ENCODE measurements around the gene ARHGAP28. TPM values are rescaled to one million over a fixed set of nuclear protein-coding genes. Genes with fewer than 3 reads are reported as not detected.

ARHGAP28 gene
- polyA plus RNA-seq, 1 of the 3 experiments (the other 2 are of a cell fraction), result 0.99 TPM

DNA sequence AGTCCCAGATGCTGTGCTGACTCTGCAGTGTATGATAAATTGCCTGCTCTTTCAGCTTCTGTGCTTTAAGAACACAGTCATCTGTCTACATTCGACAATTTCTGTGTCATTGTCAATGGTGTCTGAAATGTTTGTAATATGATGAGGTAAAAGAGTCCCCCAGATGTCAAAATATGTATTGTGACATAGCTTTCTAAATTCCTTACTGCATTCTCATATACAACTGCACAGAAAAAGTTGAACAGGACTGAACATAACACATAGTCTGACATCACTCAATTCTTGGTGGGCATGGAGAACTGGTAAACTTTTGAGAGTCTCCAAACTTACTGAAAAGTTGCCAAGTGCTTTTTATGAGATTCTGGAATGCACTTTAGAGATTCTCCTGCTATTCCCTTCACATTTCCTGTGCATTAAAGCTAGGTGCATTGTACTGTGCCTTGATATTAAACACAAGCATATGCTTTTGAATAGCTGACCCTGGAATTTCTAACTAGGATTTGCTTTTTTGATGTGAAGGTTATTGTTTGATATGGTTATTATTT, 48.1 kb upstream of the ARHGAP28 start:
- CTCF ChIA-PET, result no interaction called here
- WGBS (ENCODE audit: low lambda C conversion rate), result 36% methylated on average over 1 of the region's 1 CpG
- peaks cover 0 to 4% of the 10 kb centered on the region in 2 experiments; a peak in 1 of 4 replicates for H3K4me1 ChIP-seq (ENCODE audit: control insufficient read depth in 1 of 2, insufficient read depth in 2 of 2, low read depth in 1 of 2, low read length in 1 of 2)
- no peaks in the 10 kb centered on the region for H3K9me3 ChIP-seq
- H3K27me3 ChIP-seq (ENCODE audit: insufficient read depth), result no peaks in the 10 kb centered on the region; the same call in 1 of the 2 replicates
- no peak overlapping the region for H3K4me2 ChIP-seq
- no peaks in the 10 kb centered on the region for H3K36me3 ChIP-seq (replicated peaks in 1 of 2; ENCODE audit: control insufficient read depth in 1 of 2, insufficient read depth in 2 of 2, low read length in 1 of 2)
- no peaks in the 10 kb centered on the region for H3K79me2 ChIP-seq (ENCODE audit: insufficient read depth)
- no peaks in the 10 kb centered on the region for H3K9me2 ChIP-seq
- no peaks in the 10 kb centered on the region for H4K20me1 ChIP-seq (ENCODE audit: insufficient read depth)
- H3F3A ChIP-seq (replicated peaks; ENCODE audit: insufficient read depth), result no peaks in the 10 kb centered on the region
- H3K4me3 ChIP-seq (ENCODE audit: low read depth in 2 of 2, low read length in 1 of 2), result no peak overlapping the region
- POLR2A ChIA-PET, result no interaction called here
- no peak overlapping the region for H3K27ac ChIP-seq (ENCODE audit: low read depth in 2 of 2, low read length in 1 of 2)
- no peak overlapping the region for H2AFZ ChIP-seq (ENCODE audit: low read depth)
- TF ChIP-seq JUND (IDR thresholded peaks at IDR 0.05) (no peak), RAD21 (IDR thresholded peaks at IDR 0.05; ENCODE audit: low read length) (no peak), MEF2A (IDR thresholded peaks at IDR 0.05; ENCODE audit: borderline replicate concordance, low read depth) (no peak)
- DNase-seq, result no peak
- H3K9ac ChIP-seq, result no peak overlapping the region

GRCh38 chr18:6682437-6683111, 46.9 kb upstream of the ARHGAP28 start:
- no peak for TF ChIP-seq GATA2 (CRISPR knock-in tag; IDR thresholded peaks at IDR 0.05)
- TF ChIP-seq JUND (IDR thresholded peaks at IDR 0.05), result no peak
- no peak for TF ChIP-seq TAF1 (IDR thresholded peaks at IDR 0.05; ENCODE audit: borderline replicate concordance, low read depth, low read length)
- no peak for TF ChIP-seq POLR2AphosphoS5 (IDR thresholded peaks at IDR 0.05; ENCODE audit: low read depth, low read length)
- TF ChIP-seq, protein P1, sequence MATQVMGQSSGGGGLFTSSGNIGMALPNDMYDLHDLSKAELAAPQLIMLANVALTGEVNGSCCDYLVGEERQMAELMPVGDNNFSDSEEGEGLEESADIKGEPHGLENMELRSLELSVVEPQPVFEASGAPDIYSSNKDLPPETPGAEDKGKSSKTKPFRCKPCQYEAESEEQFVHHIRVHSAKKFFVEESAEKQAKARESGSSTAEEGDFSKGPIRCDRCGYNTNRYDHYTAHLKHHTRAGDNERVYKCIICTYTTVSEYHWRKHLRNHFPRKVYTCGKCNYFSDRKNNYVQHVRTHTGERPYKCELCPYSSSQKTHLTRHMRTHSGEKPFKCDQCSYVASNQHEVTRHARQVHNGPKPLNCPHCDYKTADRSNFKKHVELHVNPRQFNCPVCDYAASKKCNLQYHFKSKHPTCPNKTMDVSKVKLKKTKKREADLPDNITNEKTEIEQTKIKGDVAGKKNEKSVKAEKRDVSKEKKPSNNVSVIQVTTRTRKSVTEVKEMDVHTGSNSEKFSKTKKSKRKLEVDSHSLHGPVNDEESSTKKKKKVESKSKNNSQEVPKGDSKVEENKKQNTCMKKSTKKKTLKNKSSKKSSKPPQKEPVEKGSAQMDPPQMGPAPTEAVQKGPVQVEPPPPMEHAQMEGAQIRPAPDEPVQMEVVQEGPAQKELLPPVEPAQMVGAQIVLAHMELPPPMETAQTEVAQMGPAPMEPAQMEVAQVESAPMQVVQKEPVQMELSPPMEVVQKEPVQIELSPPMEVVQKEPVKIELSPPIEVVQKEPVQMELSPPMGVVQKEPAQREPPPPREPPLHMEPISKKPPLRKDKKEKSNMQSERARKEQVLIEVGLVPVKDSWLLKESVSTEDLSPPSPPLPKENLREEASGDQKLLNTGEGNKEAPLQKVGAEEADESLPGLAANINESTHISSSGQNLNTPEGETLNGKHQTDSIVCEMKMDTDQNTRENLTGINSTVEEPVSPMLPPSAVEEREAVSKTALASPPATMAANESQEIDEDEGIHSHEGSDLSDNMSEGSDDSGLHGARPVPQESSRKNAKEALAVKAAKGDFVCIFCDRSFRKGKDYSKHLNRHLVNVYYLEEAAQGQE (IDR thresholded peaks at IDR 0.05; ENCODE audit: low read depth, low read length), result no peak
- TF ChIP-seq NFIC (IDR thresholded peaks at IDR 0.05; ENCODE audit: borderline replicate concordance), result no peak
- no peak for TF ChIP-seq SIN3A (IDR thresholded peaks at IDR 0.05; ENCODE audit: borderline replicate concordance, low read depth, low read length)
- TF ChIP-seq FOSL2 (IDR thresholded peaks at IDR 0.05; ENCODE audit: borderline replicate concordance, low read depth), result no peak
- TF ChIP-seq, protein P2, sequence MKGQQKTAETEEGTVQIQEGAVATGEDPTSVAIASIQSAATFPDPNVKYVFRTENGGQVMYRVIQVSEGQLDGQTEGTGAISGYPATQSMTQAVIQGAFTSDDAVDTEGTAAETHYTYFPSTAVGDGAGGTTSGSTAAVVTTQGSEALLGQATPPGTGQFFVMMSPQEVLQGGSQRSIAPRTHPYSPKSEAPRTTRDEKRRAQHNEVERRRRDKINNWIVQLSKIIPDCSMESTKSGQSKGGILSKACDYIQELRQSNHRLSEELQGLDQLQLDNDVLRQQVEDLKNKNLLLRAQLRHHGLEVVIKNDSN (IDR thresholded peaks at IDR 0.05; ENCODE audit: borderline replicate concordance, low read depth), result no peak
- TF ChIP-seq, protein P3, sequence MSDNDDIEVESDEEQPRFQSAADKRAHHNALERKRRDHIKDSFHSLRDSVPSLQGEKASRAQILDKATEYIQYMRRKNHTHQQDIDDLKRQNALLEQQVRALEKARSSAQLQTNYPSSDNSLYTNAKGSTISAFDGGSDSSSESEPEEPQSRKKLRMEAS (IDR thresholded peaks at IDR 0.05; ENCODE audit: low read depth), result no peak
- no peak for TF ChIP-seq IRF3 (IDR thresholded peaks at IDR 0.05; ENCODE audit: low read depth, low read length)
- TF ChIP-seq CTCF (IDR thresholded peaks at IDR 0.05), result no peak
- TF ChIP-seq GABPA (IDR thresholded peaks at IDR 0.05; ENCODE audit: low read depth), result no peak
- TF ChIP-seq FOXJ3 (CRISPR knock-in tag; IDR thresholded peaks at IDR 0.05), result no peak
- no peak for TF ChIP-seq ELF1 (IDR thresholded peaks at IDR 0.05)
- TF ChIP-seq EZH2phosphoT487 (IDR thresholded peaks at IDR 0.05; ENCODE audit: borderline replicate concordance, low read depth), result no peak
- no peak for TF ChIP-seq YY1 (IDR thresholded peaks at IDR 0.05; ENCODE audit: low read depth)
- Histone ChIP-seq H3F3A (replicated peaks; ENCODE audit: insufficient read depth) (no peaks in the 10 kb centered on the region), H2AFZ (ENCODE audit: low read depth) (no peak overlapping the region), H3K36me3 (replicated peaks in 1 of 2; ENCODE audit: control insufficient read depth in 1 of 2, insufficient read depth in 2 of 2, low read length in 1 of 2) (no peaks in the 10 kb centered on the region), H3K4me2 (no peak overlapping the region), H3K4me3 (ENCODE audit: low read depth in 2 of 2, low read length in 1 of 2) (no peak overlapping the region), H3K79me2 (ENCODE audit: insufficient read depth) (no peaks in the 10 kb centered on the region), H3K9ac (no peak overlapping the region), H3K9me2 (no peaks in the 10 kb centered on the region), H3K27me3 (ENCODE audit: insufficient read depth) (no peaks in the 10 kb centered on the region; the same call in 1 of the 2 replicates), H3K4me1 (ENCODE audit: control insufficient read depth in 1 of 2, insufficient read depth in 2 of 2, low read depth in 1 of 2, low read length in 1 of 2) (peaks cover 0 to 4% of the 10 kb centered on the region in 2 experiments; a peak in 1 of 4 replicates), H4K20me1 (ENCODE audit: insufficient read depth) (no peaks in the 10 kb centered on the region), H3K27ac (ENCODE audit: low read depth in 2 of 2, low read length in 1 of 2) (no peak overlapping the region), H3K9me3 (no peaks in the 10 kb centered on the region)
- 59% methylated on average over 13 of the region's 14 CpGs for WGBS (ENCODE audit: low lambda C conversion rate)
- ChIA-PET POLR2A (no interaction called here), CTCF (no interaction called here)
- no peak for DNase-seq
